SKM-1 treated with dmso at 0.1 percent for 144 hours (cell line): Measurements from ENCODE around the gene B3GAT1.

ENCODE experiments used
- DNase-seq: peaks from one replicate; lab custom pipeline; 2025; ENCODE audit not compliant: unreplicated experiment; lab: John Stamatoyannopoulos, UW

The B3GAT1 gene

GRCh38 chr11:134340354-134340964, 71.6 kb downstream of the B3GAT1 start:
- no peak for DNase-seq

- no peak for DNase-seq
These were observed 72.3 kb downstream of the B3GAT1 start for GRCh38 chr11:134339756-134340155.

GRCh38 chr11:134338654-134339053, 73.4 kb downstream of the B3GAT1 start:
- no peak for DNase-seq

GRCh38 chr11:134338068-134338467, 74.0 kb downstream of the B3GAT1 start:
- no peak for DNase-seq

GRCh38 chr11:134337051-134337450, 75.0 kb downstream of the B3GAT1 start:
- no peak for DNase-seq

GRCh38 chr11:134334796-134335571, 77.1 kb downstream of the B3GAT1 start:
- DNase-seq, result no peak

- DNase-seq, result no peak
These were observed 78.1 kb downstream of the B3GAT1 start for GRCh38 chr11:134333946-134334345.

GRCh38 chr11:134333312-134333711, 78.7 kb downstream of the B3GAT1 start:
- DNase-seq, result no peak

- DNase-seq, result no peak
These were observed 79.3 kb downstream of the B3GAT1 start for GRCh38 chr11:134332782-134333181.

GRCh38 chr11:134332189-134332631, 79.8 kb downstream of the B3GAT1 start:
- no peak for DNase-seq

GRCh38 chr11:134331354-134332188, 80.5 kb downstream of the B3GAT1 start, which contains the start of gene GLB1L2:
Gene GLB1L2 (plus strand): TSS chr11:134331988. CDS start chr11:134332062, 74 bp downstream.
- DNase-seq, result peak; percentile 38

- no peak for DNase-seq
These were observed 81.3 kb downstream of the B3GAT1 start for GRCh38 chr11:134330611-134331353.
